T-helper 1 cell treated with Interleukin-12 subunit alpha and Interleukin-12 subunit beta and Interleukin-4 antibody, amounts not matched to agents 30 μg/mL and 1 μg/mL, for 36 hours (primary cell): ENCODE results near the gene FGGY.

Experiments
- H3K27ac Mint-ChIP-seq: one replicate; pipeline ENCODE4 v1.8.0; 2021; ENCODE audit warnings: mild to moderate bottlenecking, mixed read lengths
- H3K27me3 Mint-ChIP-seq: one replicate; pipeline ENCODE4 v1.8.0; 2021; ENCODE audit warnings: low read depth, mixed read lengths
- H3K36me3 Mint-ChIP-seq: one replicate; pipeline ENCODE4 v1.8.0; 2021; ENCODE audit warnings: low read depth, mixed read lengths
- H3K4me1 Mint-ChIP-seq: one replicate; pipeline ENCODE4 v1.8.0; 2021; ENCODE audit warnings: low read depth, mixed read lengths
- H3K4me3 Mint-ChIP-seq: one replicate; pipeline ENCODE4 v1.8.0; 2021; ENCODE audit warnings: mild to moderate bottlenecking, moderate library complexity, mixed read lengths
- H3K9me3 Mint-ChIP-seq: one replicate; pipeline ENCODE4 v1.8.0; 2021; ENCODE audit warnings: mixed read lengths

FGGY gene

DNA sequence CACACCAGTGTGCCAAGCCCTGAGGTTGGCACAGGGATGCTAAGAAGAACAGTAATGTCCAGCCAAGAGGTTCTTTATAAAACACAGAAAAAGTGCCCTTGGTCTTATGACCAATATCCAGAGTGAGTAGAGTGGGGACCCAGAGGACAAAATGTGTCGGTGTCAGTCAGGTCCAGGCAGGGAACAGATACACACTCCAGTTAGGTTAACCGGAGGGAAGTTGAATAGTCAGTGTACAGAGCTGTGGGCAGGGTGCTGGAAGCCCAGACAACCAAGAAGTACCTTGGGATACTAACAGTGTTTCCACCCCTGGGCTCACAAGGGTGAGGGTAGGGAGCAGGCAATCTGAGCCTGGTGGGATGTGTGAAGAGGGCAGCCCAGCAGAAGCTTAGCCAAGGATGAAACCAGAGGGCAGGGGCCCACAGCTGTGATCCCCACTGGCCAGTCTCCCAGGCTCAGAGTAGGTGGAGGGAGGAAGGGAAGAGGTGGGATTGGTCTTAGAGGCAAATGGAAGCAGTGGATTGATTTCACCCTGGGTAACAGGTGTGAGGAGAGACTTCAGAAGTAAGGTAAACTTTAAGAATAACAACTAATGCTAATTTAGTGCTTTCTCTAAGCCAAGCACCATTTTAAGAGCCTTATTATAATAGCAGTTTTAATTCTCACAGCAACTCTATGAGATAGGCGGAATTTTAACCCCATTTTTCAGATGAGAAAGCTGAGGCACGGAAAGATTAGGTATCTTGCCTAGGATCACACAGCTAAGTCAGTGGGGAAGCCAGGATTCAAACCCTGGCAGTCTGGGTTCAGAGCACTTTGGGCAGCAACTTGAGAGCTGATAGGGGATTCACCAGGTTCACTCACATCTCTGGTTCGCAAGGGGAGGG, 374.4 kb downstream of the FGGY start:
- no peaks in the 10 kb centered on the region for H3K27me3 Mint-ChIP-seq
- peaks cover 2% of the 10 kb centered on the region for H3K36me3 Mint-ChIP-seq
- H3K9me3 Mint-ChIP-seq: no peaks in the 10 kb centered on the region
- peaks cover 4% of the 10 kb centered on the region for H3K4me1 Mint-ChIP-seq
- H3K4me3 Mint-ChIP-seq: no peak overlapping the region
- no peak overlapping the region for H3K27ac Mint-ChIP-seq

DNA sequence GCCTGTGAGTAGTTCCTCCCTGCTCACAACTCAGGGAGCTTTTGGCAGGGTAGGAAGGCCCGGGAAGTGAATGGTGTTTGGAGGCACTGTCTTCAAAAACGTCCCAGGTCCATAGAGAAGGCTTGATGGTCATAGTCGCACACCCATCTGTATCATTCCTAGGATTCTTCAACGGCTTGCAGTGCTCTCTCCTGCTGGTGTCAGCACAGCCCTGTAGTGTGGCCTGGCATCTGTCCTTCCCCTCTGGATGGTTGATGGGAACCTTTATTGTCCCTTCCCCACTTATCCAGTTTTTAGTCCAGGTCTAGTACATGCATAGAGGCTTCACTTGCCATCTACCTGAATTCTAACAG, 375.0 kb downstream of the FGGY start:
- peaks cover 2% of the 10 kb centered on the region for H3K36me3 Mint-ChIP-seq
- H3K27ac Mint-ChIP-seq: no peak overlapping the region
- no peak overlapping the region for H3K4me3 Mint-ChIP-seq
- H3K27me3 Mint-ChIP-seq: no peaks in the 10 kb centered on the region
- no peaks in the 10 kb centered on the region for H3K9me3 Mint-ChIP-seq
- peaks cover 4% of the 10 kb centered on the region for H3K4me1 Mint-ChIP-seq

DNA sequence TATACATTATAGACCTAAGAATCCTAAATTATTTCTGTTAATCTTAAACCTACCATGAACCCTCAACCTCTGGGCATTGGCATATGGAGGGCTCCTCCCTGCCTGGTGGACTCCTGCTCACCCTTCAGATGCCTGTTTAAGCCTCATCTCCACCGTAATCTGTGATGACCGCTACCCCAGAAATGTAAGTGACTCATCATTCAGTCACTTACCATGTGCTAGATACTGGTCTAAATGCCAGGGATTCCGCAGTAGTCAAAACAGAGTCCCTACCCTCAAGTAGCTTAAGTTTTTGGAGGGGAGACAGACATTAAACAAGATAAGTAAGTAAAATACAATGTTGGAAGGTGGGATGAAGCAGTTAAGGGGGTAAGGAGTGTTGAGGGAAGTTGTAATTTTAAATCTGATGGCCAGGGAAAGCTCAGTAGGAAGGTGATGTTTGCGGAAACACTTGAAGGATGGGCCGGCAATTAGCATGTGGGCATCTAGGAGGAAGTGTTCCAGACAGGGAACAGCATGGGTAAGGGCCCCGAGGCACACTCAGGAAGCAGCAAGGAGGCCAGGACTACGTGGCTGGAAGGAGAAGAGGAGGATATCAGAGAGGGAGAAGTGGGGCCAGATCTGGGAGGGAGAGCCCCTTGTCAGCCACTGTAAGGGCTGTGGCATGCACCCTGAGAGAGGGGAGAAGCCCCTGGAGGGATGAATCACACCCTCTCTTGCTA, 376.1 kb downstream of the FGGY start:
- Mint-ChIP-seq H3K27ac (no peak overlapping the region), H3K36me3 (peaks cover 2% of the 10 kb centered on the region), H3K27me3 (no peaks in the 10 kb centered on the region), H3K4me3 (no peak overlapping the region), H3K4me1 (peaks cover 4% of the 10 kb centered on the region), H3K9me3 (no peaks in the 10 kb centered on the region)

DNA sequence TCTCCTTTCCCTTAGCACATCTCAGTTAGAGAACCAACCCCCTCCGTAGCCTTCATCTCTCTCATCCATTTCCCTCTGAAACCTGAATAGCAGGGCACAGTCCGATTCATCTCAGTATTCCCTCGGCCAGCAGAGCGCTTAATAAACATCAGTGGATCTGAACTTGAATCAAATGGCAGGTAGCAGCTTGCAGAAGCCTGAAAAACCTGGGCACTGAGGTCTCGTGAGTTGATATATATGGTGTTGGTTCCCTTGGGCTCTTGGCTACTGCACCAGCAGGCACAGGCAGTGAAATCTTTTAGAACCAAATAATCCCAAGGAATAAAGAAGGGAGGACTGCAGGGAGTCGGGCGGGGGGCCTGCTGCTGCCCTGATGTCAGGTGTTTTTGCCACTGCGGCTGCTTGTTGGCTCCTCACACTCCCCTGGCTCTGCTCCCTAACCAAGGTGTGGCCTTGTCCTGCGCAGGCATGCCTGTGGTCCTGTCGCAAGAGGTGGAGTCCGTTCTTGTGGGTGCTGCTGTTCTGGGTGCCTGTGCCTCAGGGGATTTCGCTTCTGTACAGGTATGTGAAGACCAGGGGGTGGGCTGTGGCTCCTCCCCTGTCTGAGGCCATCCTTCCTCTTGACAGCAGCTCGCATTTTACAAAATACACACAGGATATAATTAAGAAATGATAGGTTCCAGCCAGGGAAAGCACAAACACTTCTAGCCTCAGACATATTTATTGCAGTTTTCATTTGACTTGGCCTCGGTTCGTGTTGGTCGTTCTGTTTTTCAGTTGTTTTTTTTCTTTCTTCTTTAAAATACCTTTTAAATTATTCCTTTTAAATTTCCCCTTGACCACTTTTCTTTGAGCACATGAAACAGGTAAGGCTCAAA, 376.9 kb downstream of the FGGY start:
- peaks cover 4% of the 10 kb centered on the region for H3K4me1 Mint-ChIP-seq
- H3K27ac Mint-ChIP-seq: no peak overlapping the region
- no peak overlapping the region for H3K4me3 Mint-ChIP-seq
- H3K9me3 Mint-ChIP-seq: no peaks in the 10 kb centered on the region
- H3K27me3 Mint-ChIP-seq: no peaks in the 10 kb centered on the region
- H3K36me3 Mint-ChIP-seq: no peaks in the 10 kb centered on the region

DNA sequence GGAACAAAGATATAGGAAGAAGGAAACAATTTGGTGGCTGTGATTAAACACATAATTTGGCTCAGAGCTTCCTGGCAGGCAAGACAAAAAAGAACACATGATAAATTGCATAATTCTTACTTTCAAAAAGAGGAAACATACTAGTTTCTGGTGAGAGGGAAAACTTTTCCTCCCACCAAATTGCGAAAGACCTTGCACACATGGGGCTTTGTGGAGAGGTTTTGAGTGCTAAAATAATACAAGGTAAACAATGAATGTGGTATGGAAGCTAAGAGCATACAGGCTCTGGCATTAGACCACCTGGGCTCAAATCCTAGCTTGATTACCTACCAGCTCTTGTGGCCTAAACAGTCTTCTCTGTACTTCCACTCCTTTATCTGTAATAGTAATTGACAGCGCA, 377.7 kb downstream of the FGGY start:
- Mint-ChIP-seq H3K27me3 (no peaks in the 10 kb centered on the region), H3K4me3 (no peak overlapping the region), H3K36me3 (no peaks in the 10 kb centered on the region), H3K9me3 (no peaks in the 10 kb centered on the region), H3K4me1 (peaks cover 4% of the 10 kb centered on the region), H3K27ac (no peak overlapping the region)

DNA sequence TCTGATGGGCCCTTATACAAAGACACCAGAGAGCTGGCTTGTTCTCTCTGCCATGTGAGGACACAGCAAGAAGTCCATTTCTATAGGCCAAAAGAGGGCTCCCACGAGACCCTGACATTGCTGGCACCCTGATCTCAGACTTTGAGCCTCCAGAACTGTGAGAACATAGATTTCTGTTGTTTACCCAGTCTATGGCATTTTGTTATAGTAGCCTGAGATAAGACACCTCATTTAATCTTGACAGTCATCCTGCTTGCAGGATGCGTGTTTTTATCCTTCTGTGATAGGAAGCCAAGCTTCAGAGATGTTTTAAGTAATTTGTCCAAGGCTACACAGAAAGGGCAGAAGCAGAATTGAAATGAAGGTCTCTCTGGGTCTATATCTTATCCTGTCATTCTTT, 379.0 kb downstream of the FGGY start:
- Mint-ChIP-seq H3K36me3 (no peaks in the 10 kb centered on the region), H3K4me1 (peaks cover 4% of the 10 kb centered on the region), H3K4me3 (no peak overlapping the region), H3K27me3 (no peaks in the 10 kb centered on the region), H3K27ac (no peak overlapping the region), H3K9me3 (no peaks in the 10 kb centered on the region)

DNA sequence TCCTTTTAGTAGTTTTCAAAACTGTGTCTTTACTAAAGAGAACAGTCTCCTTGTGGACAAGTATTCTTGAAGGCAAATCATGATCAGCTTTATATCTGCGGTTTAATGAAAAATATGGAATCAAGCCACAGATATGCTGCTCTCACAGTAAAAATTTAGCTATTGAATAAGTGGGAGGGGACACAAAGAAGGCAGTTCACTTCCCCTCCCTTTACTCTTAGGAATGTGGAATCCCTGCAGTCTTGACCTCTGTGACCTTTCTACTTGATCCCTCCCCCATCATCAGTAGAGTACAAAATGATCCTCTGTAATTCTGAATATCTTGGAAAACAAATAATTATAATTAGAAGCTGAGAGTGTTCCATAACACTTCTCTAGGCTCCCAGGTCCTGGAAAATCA, 381.1 kb downstream of the FGGY start:
- Mint-ChIP-seq H3K27ac (no peak overlapping the region), H3K4me3 (no peak overlapping the region), H3K4me1 (peaks cover 4% of the 10 kb centered on the region), H3K36me3 (no peaks in the 10 kb centered on the region), H3K27me3 (no peaks in the 10 kb centered on the region), H3K9me3 (no peaks in the 10 kb centered on the region)

DNA sequence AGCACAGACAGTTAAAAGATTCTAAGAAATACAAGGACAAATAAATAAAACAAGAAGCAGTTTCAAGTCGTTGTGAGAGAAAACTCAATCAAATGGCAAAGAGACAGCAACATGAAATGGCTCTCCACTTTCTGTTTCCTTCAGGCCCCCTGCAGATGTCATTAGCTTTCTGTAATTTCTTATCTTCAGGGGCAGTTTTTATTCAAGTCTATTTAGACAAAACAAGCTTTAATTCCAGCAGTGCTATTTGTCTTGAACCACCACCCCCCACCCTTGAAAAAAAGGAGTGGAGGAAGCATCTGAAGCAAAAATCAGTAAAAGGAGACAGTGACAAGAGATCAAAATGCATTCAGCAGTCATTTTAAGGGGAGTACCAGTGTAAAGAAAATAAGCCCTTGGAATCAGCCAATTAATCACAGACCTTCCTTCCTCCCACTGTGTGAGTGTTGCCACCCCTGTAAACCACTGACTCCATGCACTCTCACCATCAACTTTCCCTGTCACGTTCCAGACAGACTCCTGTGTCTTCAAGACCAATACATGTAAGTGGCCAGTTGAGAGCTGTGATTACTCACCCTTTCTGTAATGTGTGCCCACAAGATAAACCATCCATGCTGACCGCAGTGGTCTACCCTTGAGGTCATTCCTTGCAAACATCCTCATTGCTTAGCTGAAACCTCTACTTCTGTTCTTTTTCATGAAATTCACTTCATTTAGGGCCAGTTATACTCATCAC, 381.8 kb downstream of the FGGY start:
- Mint-ChIP-seq H3K4me1 (peaks cover 4% of the 10 kb centered on the region), H3K27me3 (no peaks in the 10 kb centered on the region), H3K27ac (no peak overlapping the region), H3K9me3 (no peaks in the 10 kb centered on the region), H3K36me3 (no peaks in the 10 kb centered on the region), H3K4me3 (no peak overlapping the region)

DNA sequence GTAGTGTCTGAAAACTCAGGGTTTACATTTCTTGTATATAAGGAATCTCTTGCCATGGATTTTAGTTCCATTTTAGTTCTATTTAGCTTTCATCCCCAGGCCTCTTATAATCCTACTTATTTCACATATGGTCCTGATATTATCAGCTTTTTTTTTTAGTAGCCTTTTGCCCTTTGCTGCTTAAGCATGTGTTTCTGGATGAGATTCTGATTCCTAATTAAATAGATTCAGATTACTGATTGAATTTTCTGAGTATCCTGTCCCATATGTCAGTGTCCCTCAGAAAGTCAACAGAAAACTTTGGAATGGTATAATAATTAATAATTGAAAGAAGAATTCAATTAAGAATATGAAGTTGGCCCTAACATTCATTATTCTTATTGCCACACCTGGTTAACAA, 383.1 kb downstream of the FGGY start:
- H3K36me3 Mint-ChIP-seq: no peaks in the 10 kb centered on the region
- no peak overlapping the region for H3K27ac Mint-ChIP-seq
- H3K4me3 Mint-ChIP-seq: no peak overlapping the region
- H3K9me3 Mint-ChIP-seq: no peaks in the 10 kb centered on the region
- no peaks in the 10 kb centered on the region for H3K4me1 Mint-ChIP-seq
- H3K27me3 Mint-ChIP-seq: no peaks in the 10 kb centered on the region

DNA sequence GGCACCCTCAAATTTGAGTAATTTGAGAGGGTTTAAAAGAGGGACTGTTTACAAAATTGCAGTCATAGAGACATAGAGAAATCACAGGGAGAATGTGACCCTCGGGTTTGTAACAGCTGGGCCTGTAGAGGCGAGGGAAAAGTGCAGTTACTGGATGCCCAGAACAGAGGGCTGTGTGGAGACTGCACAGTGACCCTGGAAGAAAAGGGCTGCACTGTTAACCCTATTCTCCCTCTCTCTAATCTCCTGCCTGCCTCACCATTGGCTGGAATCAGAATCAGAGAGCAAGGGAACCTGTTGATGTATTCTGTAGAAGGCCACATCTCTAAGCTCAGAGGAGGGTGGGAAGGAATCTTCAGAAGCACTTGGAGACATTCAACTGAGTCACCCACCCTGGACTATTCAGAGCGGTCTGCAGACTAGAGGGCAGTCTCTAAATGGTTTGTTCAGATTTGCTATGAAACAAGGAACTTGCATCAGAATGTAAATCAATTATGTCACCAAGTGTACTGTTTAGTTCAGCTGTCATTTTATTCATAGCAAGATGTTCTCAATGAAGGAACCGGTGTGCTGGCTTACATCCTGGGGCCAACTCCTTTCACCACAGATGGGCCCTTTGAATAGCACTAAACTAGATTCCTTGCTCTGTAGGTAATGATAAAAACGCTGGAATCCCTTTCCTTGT, 385.6 kb downstream of the FGGY start:
- no peaks in the 10 kb centered on the region for H3K27me3 Mint-ChIP-seq
- no peak overlapping the region for H3K4me3 Mint-ChIP-seq
- no peaks in the 10 kb centered on the region for H3K36me3 Mint-ChIP-seq
- H3K9me3 Mint-ChIP-seq: no peaks in the 10 kb centered on the region
- no peaks in the 10 kb centered on the region for H3K4me1 Mint-ChIP-seq
- no peak overlapping the region for H3K27ac Mint-ChIP-seq

DNA sequence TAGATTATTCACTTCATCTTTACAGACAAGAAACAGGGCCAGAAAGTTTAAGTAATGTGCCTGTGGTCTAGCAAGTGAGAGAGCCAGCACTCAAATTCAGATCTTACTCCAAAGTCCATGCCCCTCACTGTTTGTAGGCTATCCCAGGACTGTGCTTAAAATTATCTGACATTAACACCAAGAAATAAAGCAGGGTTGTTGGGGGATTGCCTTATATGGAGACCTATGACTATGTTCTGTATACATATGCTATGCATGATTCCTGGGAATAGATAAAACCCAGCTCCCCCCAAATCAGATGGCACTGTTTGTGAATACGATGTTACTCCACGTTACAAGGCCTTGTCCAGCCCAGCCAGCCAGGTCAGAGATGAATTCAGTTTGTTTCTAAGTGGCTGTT, 386.3 kb downstream of the FGGY start:
- no peaks in the 10 kb centered on the region for H3K9me3 Mint-ChIP-seq

DNA sequence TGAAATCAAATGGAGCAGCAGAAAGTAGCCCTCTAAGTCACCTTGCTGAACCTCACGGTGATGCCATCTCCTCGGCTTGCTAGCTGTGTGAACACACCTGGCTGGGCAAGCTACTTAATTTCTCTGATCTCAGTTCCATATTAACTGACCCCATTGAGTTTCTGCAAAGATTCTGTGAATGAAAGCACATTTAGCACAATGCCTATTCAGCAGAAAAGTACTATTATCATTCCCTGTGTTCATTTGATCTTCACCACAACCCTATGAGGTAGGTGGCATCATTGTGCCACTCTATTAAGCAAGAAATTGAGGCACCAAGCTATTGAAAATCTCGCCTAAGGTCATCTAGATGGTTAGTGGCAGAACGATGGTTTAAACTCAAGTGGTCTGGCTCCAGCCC, 387.8 kb downstream of the FGGY start:
- H3K4me1 Mint-ChIP-seq: peaks cover 2% of the 10 kb centered on the region
- H3K36me3 Mint-ChIP-seq: no peaks in the 10 kb centered on the region
- H3K4me3 Mint-ChIP-seq: no peak overlapping the region
- no peak overlapping the region for H3K27ac Mint-ChIP-seq
- H3K27me3 Mint-ChIP-seq: no peaks in the 10 kb centered on the region
- H3K9me3 Mint-ChIP-seq: no peaks in the 10 kb centered on the region

More for the DNA sequence above, 386.3 kb downstream of the FGGY start:
- Mint-ChIP-seq H3K27ac (no peak overlapping the region), H3K4me1 (no peaks in the 10 kb centered on the region), H3K4me3 (no peak overlapping the region), H3K27me3 (no peaks in the 10 kb centered on the region), H3K36me3 (no peaks in the 10 kb centered on the region)

DNA sequence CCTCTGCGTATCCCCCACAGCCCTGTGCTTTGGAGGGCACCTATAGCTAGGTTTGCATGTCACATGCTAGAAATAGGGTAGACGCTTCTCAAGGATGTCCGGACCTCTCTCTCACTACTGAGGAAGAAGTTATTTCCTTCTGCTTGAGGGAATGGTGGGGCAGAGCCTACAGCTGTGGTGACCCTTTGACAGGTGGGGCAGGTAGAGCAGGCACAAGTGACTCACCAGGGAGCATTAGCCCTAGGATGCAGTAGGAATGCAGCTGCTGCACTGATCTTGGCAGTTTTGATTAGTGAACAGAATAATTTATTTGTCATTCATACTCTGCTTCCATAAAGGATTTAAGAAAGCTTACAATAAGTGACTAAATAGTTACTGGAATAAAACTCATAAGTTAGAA, 388.2 kb downstream of the FGGY start:
- no peaks in the 10 kb centered on the region for H3K9me3 Mint-ChIP-seq
- no peak overlapping the region for H3K27ac Mint-ChIP-seq
- no peaks in the 10 kb centered on the region for H3K36me3 Mint-ChIP-seq
- H3K27me3 Mint-ChIP-seq: no peaks in the 10 kb centered on the region
- no peak overlapping the region for H3K4me3 Mint-ChIP-seq
- H3K4me1 Mint-ChIP-seq: peaks cover 2% of the 10 kb centered on the region

DNA sequence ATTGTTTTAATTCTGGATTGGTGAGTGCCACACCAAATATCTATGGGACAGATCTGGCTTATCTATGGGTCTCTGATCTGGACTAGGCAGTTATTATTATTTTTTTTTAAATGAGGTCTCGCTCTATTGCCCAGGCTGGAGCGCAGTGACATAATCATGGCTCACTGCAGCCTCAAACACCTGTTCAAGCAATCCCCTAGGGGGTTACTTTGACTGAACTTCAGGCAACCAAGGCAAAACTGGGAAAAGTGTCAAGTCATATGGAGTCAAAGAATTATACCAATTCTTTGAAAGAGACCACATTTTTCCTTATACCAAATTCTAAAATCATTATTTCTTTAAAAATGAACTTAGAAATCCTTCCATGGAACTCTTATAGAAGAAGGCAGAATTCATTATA, 388.8 kb downstream of the FGGY start:
- Mint-ChIP-seq H3K36me3 (no peaks in the 10 kb centered on the region), H3K4me1 (peaks cover 2% of the 10 kb centered on the region), H3K27ac (no peak overlapping the region), H3K9me3 (no peaks in the 10 kb centered on the region), H3K27me3 (no peaks in the 10 kb centered on the region), H3K4me3 (no peak overlapping the region)
